Fibroblast of lung (primary cell): Measurements from ENCODE around the gene U2AF2. TPM values are rescaled to one million over a fixed set of nuclear protein-coding genes. Genes with fewer than 3 reads are reported as not detected.

Source experiments
- DNase-seq, 2 donors: peaks; one replicate each; pipeline versions ENCODE4 v3.0.0 to v3.0.0-alpha.2; 2010; ENCODE audit warnings: low read depth in 2 of 2
- H2AFZ ChIP-seq: 2 replicates; pipeline ENCODE4 v1.5.1; 2012; ENCODE audit warnings: low read length, control low read depth, inconsistent platforms
- H3K27ac ChIP-seq: 2 replicates; pipeline ENCODE4 v1.5.1; 2011; ENCODE audit warnings: low read length, control low read depth; ENCODE audit not compliant: insufficient read depth
- H3K27me3 ChIP-seq: 2 replicates; pipeline ENCODE4 v1.5.1; 2011; ENCODE audit warnings: mild to moderate bottlenecking, low read length; ENCODE audit not compliant: control insufficient read depth, insufficient read depth
- H3K36me3 ChIP-seq: 2 replicates; pipeline ENCODE4 v1.5.1; 2011; ENCODE audit warnings: low read length; ENCODE audit not compliant: control insufficient read depth, insufficient read depth
- H3K4me1 ChIP-seq: 2 replicates; pipeline ENCODE4 v1.5.1; 2011; ENCODE audit warnings: low read length; ENCODE audit not compliant: control insufficient read depth, insufficient read depth; ENCODE audit errors: extremely low read depth
- H3K4me2 ChIP-seq: 2 replicates; pipeline ENCODE4 v1.5.1; 2011; ENCODE audit warnings: low read length, control low read depth; ENCODE audit not compliant: insufficient read depth; ENCODE audit errors: extremely low read depth
- H3K4me3 ChIP-seq, 4 experiments: fragments of 200-600 bp in 1 of 4; sonication (generic) in 1 of 4; replicated peaks in 1 of 4; 2 replicates each; pipeline ENCODE4 v1.5.1; 2011 to 2016; ENCODE audit warnings: low read length in 4 of 4, low read depth in 3 of 4, mild to moderate bottlenecking in 3 of 4, control low read depth in 2 of 4, inconsistent platforms in 1 of 4, mixed read lengths in 1 of 4; ENCODE audit not compliant: insufficient read depth in 1 of 4; ENCODE audit errors: control extremely low read depth in 1 of 4
- H3K79me2 ChIP-seq: 2 replicates; pipeline ENCODE4 v1.5.1; 2012; ENCODE audit warnings: mild to moderate bottlenecking, low read length, inconsistent platforms; ENCODE audit not compliant: control insufficient read depth, insufficient read depth
- H3K9ac ChIP-seq: 2 replicates; pipeline ENCODE4 v1.5.1; 2011; ENCODE audit warnings: mild to moderate bottlenecking, low read length, control low read depth; ENCODE audit not compliant: insufficient read depth
- H3K9me3 ChIP-seq: 2 replicates; pipeline ENCODE4 v1.5.1; 2012; ENCODE audit warnings: low read depth, low read length; ENCODE audit not compliant: control insufficient read depth, insufficient read depth
- H4K20me1 ChIP-seq: 2 replicates; pipeline ENCODE4 v1.5.1; 2011; ENCODE audit warnings: low read length; ENCODE audit not compliant: control insufficient read depth, insufficient read depth; ENCODE audit errors: extremely low read depth
- CTCF ChIP-seq, 2 donors: IDR thresholded peaks in 1 of 2; conservative IDR thresholded peaks in 1 of 2; 1 replicate in 1 of 2; 2 replicates in 1 of 2; pipeline ENCODE4 v1.5.1; 2011 to 2012; ENCODE audit warnings: low read length in 2 of 2, control low read depth in 1 of 2, inconsistent platforms in 1 of 2, low read depth in 1 of 2, mild to moderate bottlenecking in 1 of 2
- EZH2 ChIP-seq: IDR thresholded peaks from 2 replicates; pipeline ENCODE4 v1.5.1; 2012; ENCODE audit warnings: low read length, control low read depth, mild to moderate bottlenecking; ENCODE audit errors: missing control alignments
- polyA plus RNA-seq, 2 donors: library from polyadenylated mRNA; depleted of rRNA in 1 of 2; stranded (reverse) in 1 of 2; unstranded in 1 of 2; fragments of >200 nt; gene quantifications; 2 replicates each; pipeline ENCODE4 v1.2.1, GENCODE V29; 2011 to 2012; ENCODE audit warnings: missing spikeins in 1 of 2
- total RNA-seq: library from RNA; depleted of rRNA; stranded (reverse); fragments of >200 nt; gene quantifications from 2 replicates; pipeline ENCODE4 v1.2.1, GENCODE V29; 2014

Gene U2AF2
- total and polyA plus RNA-seq, 2 donors (not counting 1 experiment from before 2014, with no cell fraction given) = 53.5 to 84.1 TPM

GRCh38 chr19:55656552-55656951 lies 1.7 kb downstream of the U2AF2 start:
- Histone ChIP-seq H3K9me3 (no peaks in the 10 kb centered on the region), H3K9ac (no peak overlapping the region), H3K4me1 (peaks cover 14% of the 10 kb centered on the region), H4K20me1 (no peaks in the 10 kb centered on the region), H2AFZ (no peak overlapping the region), H3K36me3 (peaks cover 18% of the 10 kb centered on the region), H3K4me2 (peak overlapping the region; percentile 97), H3K79me2 (peaks cover 65% of the 10 kb centered on the region), H3K27ac (peak overlapping the region; percentile 19), H3K27me3 (no peaks in the 10 kb centered on the region), H3K4me3 (peak overlapping the region; percentile 73 to 95 (median 83))
- DNase-seq = no peak
- no peak for TF ChIP-seq EZH2
- TF ChIP-seq CTCF (conservative IDR thresholded peaks at IDR 0.05 in 1 of 2, IDR thresholded peaks at IDR 0.05 in 1 of 2; ENCODE audit: low read depth in 1 of 2, low read length in 2 of 2) = no peak

- H4K20me1 ChIP-seq = no peaks in the 10 kb centered on the region
- peak overlapping the region; percentile 73 to 95 (median 83) for H3K4me3 ChIP-seq
- no peaks in the 10 kb centered on the region for H3K9me3 ChIP-seq
- no peaks in the 10 kb centered on the region for H3K27me3 ChIP-seq
- H3K4me2 ChIP-seq = peak overlapping the region; percentile 97
- peaks cover 20% of the 10 kb centered on the region for H3K36me3 ChIP-seq
- H3K79me2 ChIP-seq = peaks cover 70% of the 10 kb centered on the region
- DNase-seq = no peak
- peaks cover 14% of the 10 kb centered on the region for H3K4me1 ChIP-seq
- H3K9ac ChIP-seq = no peak overlapping the region
- no peak overlapping the region for H2AFZ ChIP-seq
- TF ChIP-seq CTCF (conservative IDR thresholded peaks at IDR 0.05 in 1 of 2, IDR thresholded peaks at IDR 0.05 in 1 of 2; ENCODE audit: low read depth in 1 of 2, low read length in 2 of 2) (no peak), EZH2 (no peak)
- peak overlapping the region; percentile 14 for H3K27ac ChIP-seq
Observed at GRCh38 chr19:55656988-55657747, 2.3 kb downstream of the U2AF2 start.

- no peak for TF ChIP-seq CTCF (conservative IDR thresholded peaks at IDR 0.05 in 1 of 2, IDR thresholded peaks at IDR 0.05 in 1 of 2; ENCODE audit: low read depth in 1 of 2, low read length in 2 of 2)
- TF ChIP-seq EZH2 = no peak
- no peak overlapping the region for H3K4me3 ChIP-seq
- no peak overlapping the region for H3K9ac ChIP-seq
- no peak for DNase-seq
- no peak overlapping the region for H3K27ac ChIP-seq
- H3K36me3 ChIP-seq = peaks cover 23% of the 10 kb centered on the region
- no peak overlapping the region for H2AFZ ChIP-seq
- no peaks in the 10 kb centered on the region for H3K27me3 ChIP-seq
- H4K20me1 ChIP-seq = no peaks in the 10 kb centered on the region
- H3K9me3 ChIP-seq = no peaks in the 10 kb centered on the region
- H3K79me2 ChIP-seq = peaks cover 85% of the 10 kb centered on the region
- no peak overlapping the region for H3K4me2 ChIP-seq
- H3K4me1 ChIP-seq = peaks cover 14% of the 10 kb centered on the region
Observed at GRCh38 chr19:55658846-55659459, 4.1 kb downstream of the U2AF2 start.
